Measurements from ENCODE around the gene RYR3.

Gene RYR3

GRCh38 chr15:33304924-33305323, 5.8 kb upstream of the RYR3 start:
- H3K4me3 ChIP-seq (ENCODE audit: low read depth, low read length): no peak overlapping the region
- no peak for TF ChIP-seq CTCF (IDR thresholded peaks at IDR 0.05; ENCODE audit: low read depth, low read length, missing control alignments)
- no peak for DNase-seq (ENCODE audit: low read depth)

GRCh38 chr15:33309602-33310276, 1.0 kb upstream of the RYR3 start:
- peak; percentile 57 for TF ChIP-seq CTCF (IDR thresholded peaks at IDR 0.05; ENCODE audit: low read depth, low read length, missing control alignments)
- DNase-seq (ENCODE audit: low read depth): peak; percentile 31
- no peak overlapping the region for H3K4me3 ChIP-seq (ENCODE audit: low read depth, low read length)

- no peak overlapping the region for H3K4me3 ChIP-seq (ENCODE audit: low read depth, low read length)
- DNase-seq (ENCODE audit: low read depth): no peak
- TF ChIP-seq CTCF (IDR thresholded peaks at IDR 0.05; ENCODE audit: low read depth, low read length, missing control alignments): no peak
Observed at GRCh38 chr15:33311312-33311971, 675 bp downstream of the RYR3 start.

- no peak for DNase-seq (ENCODE audit: low read depth)
- TF ChIP-seq CTCF (IDR thresholded peaks at IDR 0.05; ENCODE audit: low read depth, low read length, missing control alignments): no peak
- H3K4me3 ChIP-seq (ENCODE audit: low read depth, low read length): no peak overlapping the region
Observed at GRCh38 chr15:33313491-33313890, 2.7 kb downstream of the RYR3 start.

- no peak overlapping the region for H3K4me3 ChIP-seq (ENCODE audit: low read depth, low read length)
- TF ChIP-seq CTCF (IDR thresholded peaks at IDR 0.05; ENCODE audit: low read depth, low read length, missing control alignments): no peak
- DNase-seq (ENCODE audit: low read depth): no peak
Observed at GRCh38 chr15:33314069-33314468, 3.3 kb downstream of the RYR3 start.

- no peak for TF ChIP-seq CTCF (IDR thresholded peaks at IDR 0.05; ENCODE audit: low read depth, low read length, missing control alignments)
- no peak overlapping the region for H3K4me3 ChIP-seq (ENCODE audit: low read depth, low read length)
- DNase-seq (ENCODE audit: low read depth): no peak
Observed at GRCh38 chr15:33315044-33315443, 4.3 kb downstream of the RYR3 start.

GRCh38 chr15:33317896-33318295, 7.1 kb downstream of the RYR3 start:
- no peak for TF ChIP-seq CTCF (IDR thresholded peaks at IDR 0.05; ENCODE audit: low read depth, low read length, missing control alignments)
- DNase-seq (ENCODE audit: low read depth): no peak
- H3K4me3 ChIP-seq (ENCODE audit: low read depth, low read length): no peak overlapping the region
